ENCODE data around the gene ADPRM. TPM values are rescaled to one million over a fixed set of nuclear protein-coding genes. Genes with fewer than 3 reads are reported as not detected.

The ADPRM gene
- total RNA-seq, 1 experiment from 2014 or later, result 7.9 TPM

DNA sequence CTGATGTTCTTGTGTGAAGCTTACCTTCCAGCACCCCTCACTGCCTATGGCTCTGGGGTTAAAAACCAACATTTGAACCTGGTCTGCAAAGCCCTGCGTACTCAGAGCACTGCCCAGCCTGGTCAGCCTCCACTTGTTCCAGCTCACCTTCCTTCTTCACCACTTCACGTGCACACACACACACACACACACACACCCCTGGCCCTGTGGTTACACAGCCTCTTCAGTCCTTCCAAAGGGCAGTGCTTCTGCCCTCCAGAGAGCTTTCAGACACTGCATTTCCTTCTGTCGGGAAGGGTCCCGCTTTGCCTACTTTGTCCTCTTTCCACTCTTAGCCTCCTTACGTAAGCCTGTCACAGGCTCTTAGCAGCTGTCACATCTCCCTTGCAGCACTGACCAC is 42.0 kb downstream of the ADPRM start:
- POLR2A ChIA-PET, result no interaction called here
- DNase-seq (ENCODE audit: low read depth, low spot score) (no peak), ATAC-seq (no peak)
- Histone ChIP-seq H3K4me2 (ENCODE audit: low read length) (no peak overlapping the region), H2AFZ (ENCODE audit: low read depth, low read length, poor library complexity, severe bottlenecking) (no peak overlapping the region), H3K36me3 (ENCODE audit: control insufficient read depth in 1 of 2, insufficient read depth in 2 of 2, low read length in 2 of 2) (no peaks in the 10 kb centered on the region), H3K27me3 (ENCODE audit: insufficient read depth, low read length) (peaks cover 11% of the 10 kb centered on the region; the same call in 1 of the 2 replicates), H3K9ac (ENCODE audit: low read length) (no peak overlapping the region), H3K4me1 (ENCODE audit: control insufficient read depth in 1 of 2, insufficient read depth in 2 of 2, low read length in 2 of 2) (no peaks in the 10 kb centered on the region), H3K27ac (ENCODE audit: low read depth, low read length) (no peak overlapping the region), H3K9me2 (ENCODE audit: insufficient read depth) (no peaks in the 10 kb centered on the region), H3K79me2 (ENCODE audit: insufficient read depth, low read length) (no peaks in the 10 kb centered on the region), H3K9me3 (ENCODE audit: control insufficient read depth in 1 of 2, insufficient read depth in 1 of 2, low read depth in 1 of 2, low read length in 2 of 2) (no peaks in the 10 kb centered on the region), H3K4me3 (replicated peaks in 1 of 2; ENCODE audit: low read depth in 1 of 2, low read length in 2 of 2) (no peak overlapping the region), H4K20me1 (ENCODE audit: insufficient read depth) (no peaks in the 10 kb centered on the region)
- RAD21 ChIA-PET (ENCODE audit: low non-redundant PET in 1 of 2, low total read pairs in 2 of 2, uncharacterized antibody in 2 of 2, unreplicated experiment in 2 of 2), result no interaction called here
- intact Hi-C loops (cut with micrococcal nuclease), result loop anchor here (5.0 kb wide), 2 partner anchors 903 to 1248 kb away; no protein-coding TSS in a partner anchor
- CTCF ChIA-PET, result no interaction called here
- no peak for TF ChIP-seq FOSL1 (IDR thresholded peaks at IDR 0.05; ENCODE audit: low read depth)
- no peak for TF ChIP-seq SIN3A (IDR thresholded peaks at IDR 0.05; ENCODE audit: low read depth)
- no peak for TF ChIP-seq RAD21 (IDR thresholded peaks at IDR 0.05; ENCODE audit: low read depth)
- no peak for TF ChIP-seq SRF (IDR thresholded peaks at IDR 0.05; ENCODE audit: low read depth)
- TF ChIP-seq, protein P1, sequence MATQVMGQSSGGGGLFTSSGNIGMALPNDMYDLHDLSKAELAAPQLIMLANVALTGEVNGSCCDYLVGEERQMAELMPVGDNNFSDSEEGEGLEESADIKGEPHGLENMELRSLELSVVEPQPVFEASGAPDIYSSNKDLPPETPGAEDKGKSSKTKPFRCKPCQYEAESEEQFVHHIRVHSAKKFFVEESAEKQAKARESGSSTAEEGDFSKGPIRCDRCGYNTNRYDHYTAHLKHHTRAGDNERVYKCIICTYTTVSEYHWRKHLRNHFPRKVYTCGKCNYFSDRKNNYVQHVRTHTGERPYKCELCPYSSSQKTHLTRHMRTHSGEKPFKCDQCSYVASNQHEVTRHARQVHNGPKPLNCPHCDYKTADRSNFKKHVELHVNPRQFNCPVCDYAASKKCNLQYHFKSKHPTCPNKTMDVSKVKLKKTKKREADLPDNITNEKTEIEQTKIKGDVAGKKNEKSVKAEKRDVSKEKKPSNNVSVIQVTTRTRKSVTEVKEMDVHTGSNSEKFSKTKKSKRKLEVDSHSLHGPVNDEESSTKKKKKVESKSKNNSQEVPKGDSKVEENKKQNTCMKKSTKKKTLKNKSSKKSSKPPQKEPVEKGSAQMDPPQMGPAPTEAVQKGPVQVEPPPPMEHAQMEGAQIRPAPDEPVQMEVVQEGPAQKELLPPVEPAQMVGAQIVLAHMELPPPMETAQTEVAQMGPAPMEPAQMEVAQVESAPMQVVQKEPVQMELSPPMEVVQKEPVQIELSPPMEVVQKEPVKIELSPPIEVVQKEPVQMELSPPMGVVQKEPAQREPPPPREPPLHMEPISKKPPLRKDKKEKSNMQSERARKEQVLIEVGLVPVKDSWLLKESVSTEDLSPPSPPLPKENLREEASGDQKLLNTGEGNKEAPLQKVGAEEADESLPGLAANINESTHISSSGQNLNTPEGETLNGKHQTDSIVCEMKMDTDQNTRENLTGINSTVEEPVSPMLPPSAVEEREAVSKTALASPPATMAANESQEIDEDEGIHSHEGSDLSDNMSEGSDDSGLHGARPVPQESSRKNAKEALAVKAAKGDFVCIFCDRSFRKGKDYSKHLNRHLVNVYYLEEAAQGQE (IDR thresholded peaks at IDR 0.05; ENCODE audit: low read depth), result no peak
- no peak for TF ChIP-seq SP1 (IDR thresholded peaks at IDR 0.05; ENCODE audit: low read depth)
- BruUV-seq (replicated peaks), result no TSS peak
